WERI-Rb-1 (cell line): Measurements from ENCODE around the gene TMEM232.
"Not testable (repeated sequence)": the region's sequence is repeated elsewhere in the genome, so short reads cannot be mapped to it uniquely, and the experiment has no call there.

Source experiments
- DNase-seq: peaks from one replicate; pipeline ENCODE4 v3.0.0-alpha.2; 2020
- H3K27ac ChIP-seq: fragments of 250-450 bp; sonication (Bioruptor Pico); 2 replicates; pipeline ENCODE4 v1.5.1; 2020; ENCODE audit warnings: mild to moderate bottlenecking, moderate library complexity
- H3K27me3 ChIP-seq: fragments of 250-450 bp; sonication (Bioruptor Pico); 2 replicates; pipeline ENCODE4 v1.5.1; 2021; ENCODE audit warnings: mild to moderate bottlenecking, low read depth, moderate library complexity; ENCODE audit not compliant: insufficient read depth, severe bottlenecking
- H3K36me3 ChIP-seq: fragments of 250-450 bp; sonication (Bioruptor Pico); 2 replicates; pipeline ENCODE4 v1.5.1; 2020; ENCODE audit warnings: mild to moderate bottlenecking, moderate library complexity
- H3K4me3 ChIP-seq: 2 replicates; pipeline ENCODE4 v1.5.1; 2011; ENCODE audit warnings: low read depth, mild to moderate bottlenecking, control low read depth, low read length
- H3K9me3 ChIP-seq: fragments of 250-450 bp; sonication (Bioruptor Pico); 2 replicates; pipeline ENCODE4 v1.5.1; 2021; ENCODE audit warnings: mild to moderate bottlenecking, moderate library complexity; ENCODE audit not compliant: severe bottlenecking
- TF ChIP-seq, protein P1 (sequence below): IDR thresholded peaks from 2 replicates; pipeline ENCODE4 v1.5.1; 2011; ENCODE audit warnings: low read depth, mild to moderate bottlenecking, control low read depth, inconsistent platforms, low read length

The TMEM232 gene

DNA sequence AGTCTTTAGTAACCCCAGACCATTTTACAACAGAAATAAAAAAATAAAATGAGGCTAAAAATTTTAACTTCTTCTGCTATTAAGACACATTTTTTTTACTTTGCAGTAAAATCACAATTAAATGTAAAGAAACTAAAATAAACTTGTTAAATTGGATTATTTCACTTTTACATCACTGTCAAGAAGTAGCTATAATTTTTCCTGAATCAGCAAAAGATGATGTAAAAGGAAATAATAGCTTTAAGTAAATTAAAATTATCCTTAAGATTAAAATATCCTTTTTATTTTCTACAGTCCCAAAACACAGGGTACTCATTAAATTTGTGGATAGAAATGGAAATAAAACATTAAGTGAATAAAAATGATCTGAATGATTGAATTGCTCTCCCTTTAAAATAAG lies 44.5 kb downstream of the TMEM232 start:
- H3K27me3 ChIP-seq: no peaks in the 10 kb centered on the region
- H3K27ac ChIP-seq: no peak overlapping the region
- no peaks in the 10 kb centered on the region for H3K9me3 ChIP-seq
- no peaks in the 10 kb centered on the region for H3K36me3 ChIP-seq
- DNase-seq: no peak
- TF ChIP-seq, protein P1, sequence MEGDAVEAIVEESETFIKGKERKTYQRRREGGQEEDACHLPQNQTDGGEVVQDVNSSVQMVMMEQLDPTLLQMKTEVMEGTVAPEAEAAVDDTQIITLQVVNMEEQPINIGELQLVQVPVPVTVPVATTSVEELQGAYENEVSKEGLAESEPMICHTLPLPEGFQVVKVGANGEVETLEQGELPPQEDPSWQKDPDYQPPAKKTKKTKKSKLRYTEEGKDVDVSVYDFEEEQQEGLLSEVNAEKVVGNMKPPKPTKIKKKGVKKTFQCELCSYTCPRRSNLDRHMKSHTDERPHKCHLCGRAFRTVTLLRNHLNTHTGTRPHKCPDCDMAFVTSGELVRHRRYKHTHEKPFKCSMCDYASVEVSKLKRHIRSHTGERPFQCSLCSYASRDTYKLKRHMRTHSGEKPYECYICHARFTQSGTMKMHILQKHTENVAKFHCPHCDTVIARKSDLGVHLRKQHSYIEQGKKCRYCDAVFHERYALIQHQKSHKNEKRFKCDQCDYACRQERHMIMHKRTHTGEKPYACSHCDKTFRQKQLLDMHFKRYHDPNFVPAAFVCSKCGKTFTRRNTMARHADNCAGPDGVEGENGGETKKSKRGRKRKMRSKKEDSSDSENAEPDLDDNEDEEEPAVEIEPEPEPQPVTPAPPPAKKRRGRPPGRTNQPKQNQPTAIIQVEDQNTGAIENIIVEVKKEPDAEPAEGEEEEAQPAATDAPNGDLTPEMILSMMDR: no peak
- H3K4me3 ChIP-seq: no peak overlapping the region

GRCh38 chr5:110681109-110681508 lies 45.4 kb downstream of the TMEM232 start:
- no peak for DNase-seq
- Histone ChIP-seq H3K27ac (no peak overlapping the region), H3K9me3 (no peaks in the 10 kb centered on the region), H3K36me3 (no peaks in the 10 kb centered on the region), H3K27me3 (no peaks in the 10 kb centered on the region), H3K4me3 (no peak overlapping the region)
- TF ChIP-seq, protein P1: no peak

DNA sequence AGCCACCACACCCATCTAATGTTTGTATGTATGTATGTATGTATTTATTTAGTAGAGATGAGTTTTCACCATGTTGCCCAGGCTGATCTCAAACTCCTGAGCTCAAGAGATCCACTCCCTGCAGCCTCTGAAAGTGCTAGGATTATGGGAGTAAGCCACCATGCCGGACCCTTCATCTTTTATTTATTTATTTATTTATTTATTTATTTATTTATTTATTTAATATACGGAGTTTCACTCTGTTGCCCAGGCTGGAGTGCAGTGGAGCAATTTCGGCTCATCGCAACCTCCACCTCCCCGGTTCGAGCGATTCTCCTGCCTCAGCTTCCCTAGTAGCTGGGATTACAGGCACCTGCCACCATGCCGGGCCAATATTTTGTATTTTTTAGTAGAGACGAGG lies 49.9 kb downstream of the TMEM232 start:
- not testable (repeated sequence) for H3K27me3 ChIP-seq, H3K36me3 ChIP-seq, H3K4me3 ChIP-seq, H3K9me3 ChIP-seq, H3K27ac ChIP-seq, DNase-seq

- no peaks in the 10 kb centered on the region for H3K27me3 ChIP-seq
- no peak for DNase-seq
- H3K36me3 ChIP-seq: no peaks in the 10 kb centered on the region
- no peaks in the 10 kb centered on the region for H3K9me3 ChIP-seq
- TF ChIP-seq, protein P1: no peak
- H3K27ac ChIP-seq: no peak overlapping the region
- no peak overlapping the region for H3K4me3 ChIP-seq
These were observed 61.2 kb downstream of the TMEM232 start for GRCh38 chr5:110665184-110665726.

DNA sequence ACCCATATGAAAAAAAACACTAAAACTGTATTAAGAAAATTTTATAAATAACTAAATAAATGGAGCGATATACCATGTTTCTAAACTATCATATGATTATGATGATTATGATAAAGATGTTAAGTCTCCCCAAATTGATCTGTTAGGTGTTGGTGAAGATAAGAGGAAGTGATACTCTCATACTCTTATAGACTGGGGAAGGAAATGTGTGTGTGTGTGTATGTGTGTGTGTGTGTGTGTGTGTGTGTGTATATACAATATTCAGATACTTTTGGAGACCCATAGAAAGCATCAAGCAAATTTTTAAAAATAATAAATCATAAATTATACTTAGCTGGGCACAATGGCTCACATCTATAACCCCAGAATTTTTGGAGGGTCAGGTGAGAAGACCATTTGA lies 62.9 kb downstream of the TMEM232 start:
- Histone ChIP-seq H3K27me3 (no peaks in the 10 kb centered on the region), H3K9me3 (no peaks in the 10 kb centered on the region), H3K27ac (no peak overlapping the region), H3K4me3 (no peak overlapping the region), H3K36me3 (no peaks in the 10 kb centered on the region)
- no peak for DNase-seq
- TF ChIP-seq, protein P1: no peak

DNA sequence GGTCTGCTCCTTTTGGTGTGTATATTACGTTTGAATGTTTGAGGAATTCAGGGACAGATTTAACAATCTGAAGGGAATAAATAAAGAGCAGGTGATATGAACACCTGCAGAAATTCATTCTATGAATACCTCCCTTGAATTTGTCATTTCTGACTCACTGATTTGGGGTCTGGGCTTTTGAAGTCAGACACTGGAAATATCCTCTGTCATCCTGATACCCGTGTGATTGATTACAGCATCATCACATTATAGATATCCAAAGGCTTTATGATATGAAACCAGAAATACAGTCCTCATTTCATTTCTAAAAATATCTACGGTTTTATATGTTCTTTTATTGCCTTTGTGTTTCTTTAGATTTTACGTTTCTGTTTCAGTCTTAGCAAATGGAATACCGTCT lies 68.5 kb downstream of the TMEM232 start:
- no peaks in the 10 kb centered on the region for H3K9me3 ChIP-seq
- TF ChIP-seq, protein P1: no peak
- H3K27me3 ChIP-seq: no peaks in the 10 kb centered on the region
- no peak overlapping the region for H3K27ac ChIP-seq
- no peaks in the 10 kb centered on the region for H3K36me3 ChIP-seq
- H3K4me3 ChIP-seq: no peak overlapping the region
- no peak for DNase-seq
